Lower leg skin (tissue), 4 donors: ENCODE data around the gene SDK1. TPM values are rescaled to one million over a fixed set of nuclear protein-coding genes. Genes with fewer than 3 reads are reported as not detected.

Experiments used
- DNase-seq, 2 donors: peaks; one replicate each; pipeline ENCODE4 v3.0.0-alpha.2; 2019; ENCODE audit warnings: low spot score in 2 of 2
- H3K4me3 ChIP-seq: fragments of 200-600 bp; sonication (generic); 2 replicates; pipeline ENCODE4 v1.5.1; 2017; ENCODE audit warnings: mild to moderate bottlenecking, low read depth; ENCODE audit not compliant: poor library complexity, severe bottlenecking
- POLR2A ChIP-seq, 2 donors: fragments of 450-650 bp; IDR thresholded peaks; one replicate each; pipeline ENCODE4 v1.6.1; 2016 to 2017; ENCODE audit warnings: antibody characterized with exemption in 2 of 2, mild to moderate bottlenecking in 1 of 2, moderate library complexity in 1 of 2
- WGBS, 2 donors: methylation state at CpG; one replicate each; pipeline ENCODE4 v1.1.5; 2018; 5-methylcytosine and 5-hydroxymethylcytosine counted together
- intact Hi-C: fragments of 100-400 bp; cut with DNase I; formaldehyde crosslinking; loops from one replicate; pipeline ENCODE4 v1.15.0; 2023; ENCODE audit warnings: low total_unique reads
- total RNA-seq, 4 donors: library from RNA; depleted of rRNA; stranded (reverse); fragments of >200 nt; gene quantifications; one replicate each; pipeline ENCODE4 v1.1.0, GENCODE V29; 2016
- TF ChIP-seq, protein P1 (sequence below), 3 donors: fragments of 450-650 bp; IDR thresholded peaks; one replicate each; pipeline ENCODE4 v1.5.1; 2016; ENCODE audit warnings: antibody characterized with exemption in 3 of 3, mild to moderate bottlenecking in 3 of 3, moderate library complexity in 2 of 3

SDK1 gene
- total RNA-seq, 4 donors from 2014 or later, result 1.9 to 7.2 (median 5.1) TPM

DNA sequence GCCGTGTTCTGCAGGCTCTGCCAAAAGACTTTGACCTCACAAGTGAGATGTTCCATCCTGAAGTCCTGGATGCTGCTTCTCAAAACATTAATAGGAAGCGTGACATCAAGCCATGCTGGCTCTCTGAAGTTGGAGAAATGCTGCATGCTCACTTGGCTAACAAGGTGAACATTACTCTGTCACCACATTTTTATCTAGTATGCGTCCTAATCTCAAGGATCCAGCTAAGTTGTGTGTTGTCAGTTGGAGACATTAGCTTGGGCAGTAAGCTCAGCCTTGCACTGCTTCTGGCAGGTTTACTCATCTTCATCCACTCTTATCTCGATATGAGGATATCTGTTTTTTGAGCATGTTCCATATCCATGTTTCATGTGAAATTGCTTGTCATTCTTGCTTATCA is 165.2 kb downstream of the SDK1 start:
- intact Hi-C loops, result no loop called here
- no peak overlapping the region for H3K4me3 ChIP-seq
- no peak for DNase-seq
- WGBS, 2 donors, result 82 to 90% methylated on average over 4 of the region's 4 CpGs
- no peak for TF ChIP-seq POLR2A (IDR thresholded peaks at IDR 0.05)
- TF ChIP-seq, protein P1, sequence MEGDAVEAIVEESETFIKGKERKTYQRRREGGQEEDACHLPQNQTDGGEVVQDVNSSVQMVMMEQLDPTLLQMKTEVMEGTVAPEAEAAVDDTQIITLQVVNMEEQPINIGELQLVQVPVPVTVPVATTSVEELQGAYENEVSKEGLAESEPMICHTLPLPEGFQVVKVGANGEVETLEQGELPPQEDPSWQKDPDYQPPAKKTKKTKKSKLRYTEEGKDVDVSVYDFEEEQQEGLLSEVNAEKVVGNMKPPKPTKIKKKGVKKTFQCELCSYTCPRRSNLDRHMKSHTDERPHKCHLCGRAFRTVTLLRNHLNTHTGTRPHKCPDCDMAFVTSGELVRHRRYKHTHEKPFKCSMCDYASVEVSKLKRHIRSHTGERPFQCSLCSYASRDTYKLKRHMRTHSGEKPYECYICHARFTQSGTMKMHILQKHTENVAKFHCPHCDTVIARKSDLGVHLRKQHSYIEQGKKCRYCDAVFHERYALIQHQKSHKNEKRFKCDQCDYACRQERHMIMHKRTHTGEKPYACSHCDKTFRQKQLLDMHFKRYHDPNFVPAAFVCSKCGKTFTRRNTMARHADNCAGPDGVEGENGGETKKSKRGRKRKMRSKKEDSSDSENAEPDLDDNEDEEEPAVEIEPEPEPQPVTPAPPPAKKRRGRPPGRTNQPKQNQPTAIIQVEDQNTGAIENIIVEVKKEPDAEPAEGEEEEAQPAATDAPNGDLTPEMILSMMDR (IDR thresholded peaks at IDR 0.05), result no peak

DNA sequence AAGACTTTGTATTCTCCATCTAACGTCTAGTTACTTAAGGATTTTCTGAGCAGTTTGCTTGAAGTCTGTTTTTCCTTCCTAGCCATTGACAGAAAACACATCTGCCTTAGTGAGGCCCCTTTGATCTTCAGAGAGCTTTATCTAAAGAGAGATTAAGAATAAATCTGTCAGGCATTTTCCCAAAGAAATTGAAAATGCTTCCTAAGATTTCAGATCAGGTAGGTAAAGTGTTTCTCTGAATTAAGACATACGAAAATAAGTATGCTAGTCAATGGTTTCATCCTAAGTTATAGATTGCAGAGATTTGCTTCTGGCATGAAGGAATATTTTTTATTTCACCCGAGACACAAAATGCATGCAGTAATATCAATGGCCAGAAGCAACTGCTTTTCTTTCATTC is 168.6 kb downstream of the SDK1 start:
- intact Hi-C loops, result no loop called here
- TF ChIP-seq POLR2A (IDR thresholded peaks at IDR 0.05), result no peak
- TF ChIP-seq, protein P1 (IDR thresholded peaks at IDR 0.05), result no peak
- no peak overlapping the region for H3K4me3 ChIP-seq
- no peak for DNase-seq
- 80 to 89% methylated on average over 3 of the region's 3 CpGs for WGBS, 2 donors

DNA sequence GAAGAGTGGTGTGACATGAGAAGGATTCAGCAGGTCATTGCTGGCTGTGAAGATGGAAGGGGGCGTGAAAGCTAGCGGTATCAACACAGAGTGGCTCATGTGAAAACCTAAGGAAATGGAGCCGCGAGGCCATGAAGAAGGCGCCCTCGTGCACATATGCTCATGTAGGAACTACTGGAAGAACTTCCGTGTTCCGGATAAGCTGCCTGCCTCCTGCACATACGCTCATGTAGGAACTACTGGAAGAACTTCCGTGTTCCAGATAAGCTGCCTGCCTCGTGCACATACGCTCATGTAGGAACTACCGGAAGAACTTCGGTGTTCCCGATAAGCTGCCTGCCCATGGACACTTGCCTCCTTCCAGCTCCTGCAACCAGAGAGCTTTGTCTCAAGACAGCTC is 179.1 kb downstream of the SDK1 start:
- no peak overlapping the region for H3K4me3 ChIP-seq
- intact Hi-C loops, result no loop called here
- TF ChIP-seq POLR2A (IDR thresholded peaks at IDR 0.05), result no peak
- TF ChIP-seq, protein P1 (IDR thresholded peaks at IDR 0.05), result no peak
- no peak for DNase-seq
- 95 to 97% methylated on average over 15 of the region's 15 CpGs for WGBS, 2 donors

DNA sequence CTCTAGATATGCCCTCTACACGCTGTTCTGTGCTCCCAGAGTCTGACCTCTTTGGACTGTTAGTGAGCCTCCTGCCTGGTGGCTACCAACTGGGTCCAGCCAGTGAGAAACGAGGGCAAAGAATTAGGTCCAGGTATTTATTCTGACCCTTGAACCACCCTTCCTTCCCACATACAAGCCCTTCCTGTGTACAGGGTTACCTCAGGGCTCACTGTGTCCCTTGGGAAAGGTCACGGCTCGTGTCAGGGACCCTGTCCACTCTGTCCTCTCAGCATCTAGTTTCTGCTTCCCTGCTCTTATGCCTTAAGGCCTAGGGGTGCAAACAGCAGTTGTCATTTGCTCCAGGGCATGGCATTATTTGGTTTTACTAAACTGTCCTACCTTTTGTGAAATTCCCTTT is 180.4 kb downstream of the SDK1 start:
- 81 to 82% methylated on average over 4 of the region's 4 CpGs for WGBS, 2 donors
- TF ChIP-seq, protein P1 (IDR thresholded peaks at IDR 0.05), result no peak
- TF ChIP-seq POLR2A (IDR thresholded peaks at IDR 0.05), result no peak
- intact Hi-C loops, result no loop called here
- H3K4me3 ChIP-seq, result no peak overlapping the region
- DNase-seq, result no peak

DNA sequence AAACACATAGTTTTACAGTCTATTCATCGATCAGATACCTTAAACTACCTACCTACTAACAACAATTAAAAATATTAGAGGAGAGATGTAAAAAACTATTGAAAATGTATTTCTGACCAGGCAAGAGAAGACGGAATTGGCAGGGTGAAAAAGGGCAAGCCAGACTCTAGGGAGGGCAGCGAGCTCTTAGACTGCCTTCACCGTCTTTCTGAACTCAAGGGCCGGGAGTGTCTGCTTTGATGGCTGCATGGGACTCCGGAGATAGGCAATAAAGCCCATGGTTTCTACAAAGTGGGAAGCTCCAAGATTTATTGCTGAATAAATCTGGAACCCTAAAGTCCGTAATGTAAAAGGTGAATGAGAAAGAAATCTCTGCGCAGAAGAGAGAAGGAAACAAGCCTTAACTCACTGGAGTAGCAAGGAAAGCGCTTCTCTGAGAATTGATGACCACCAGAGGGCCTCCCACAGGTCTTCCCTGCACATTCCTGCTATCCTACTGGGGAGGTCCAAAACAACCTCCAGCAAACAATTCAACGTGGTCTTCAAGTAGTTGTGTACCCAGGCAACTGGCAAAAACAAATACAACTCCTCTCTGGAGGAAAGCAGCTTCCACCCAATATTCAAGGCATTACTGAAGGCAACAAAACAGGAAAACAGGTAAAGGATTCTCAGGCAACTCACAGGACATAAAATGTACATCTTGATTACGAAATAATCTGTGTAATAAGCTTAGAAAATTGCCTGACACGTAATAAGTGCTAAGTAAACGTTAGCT is 181.3 kb downstream of the SDK1 start:
- H3K4me3 ChIP-seq, result no peak overlapping the region
- no peak for DNase-seq
- TF ChIP-seq POLR2A (IDR thresholded peaks at IDR 0.05), result no peak
- TF ChIP-seq, protein P1 (IDR thresholded peaks at IDR 0.05), result no peak
- 65 to 70% methylated on average over 13 of the region's 13 CpGs for WGBS, 2 donors
- intact Hi-C loops, result no loop called here

DNA sequence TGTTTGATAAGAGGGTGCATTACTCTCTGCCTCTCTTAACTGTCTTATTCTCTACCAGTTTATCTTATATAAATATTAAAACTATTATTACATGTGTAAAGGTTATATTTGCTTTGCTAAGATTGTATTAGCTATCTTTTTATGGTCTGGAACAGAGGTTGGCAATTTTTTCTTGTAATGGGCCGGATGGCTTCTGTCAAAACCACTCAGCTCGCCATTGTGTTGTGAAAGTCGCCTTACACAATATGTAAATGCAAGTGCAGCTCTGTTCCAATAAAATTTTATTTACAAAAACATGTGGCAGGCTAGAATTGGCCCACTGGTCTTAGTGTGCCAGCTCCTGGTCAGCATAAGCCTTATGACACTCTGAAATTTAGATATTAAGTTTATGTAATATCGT is 185.8 kb downstream of the SDK1 start:
- no peak for DNase-seq
- no peak overlapping the region for H3K4me3 ChIP-seq
- WGBS, 2 donors, result 69 to 95% methylated on average over 4 of the region's 4 CpGs
- intact Hi-C loops, result no loop called here
- TF ChIP-seq POLR2A (IDR thresholded peaks at IDR 0.05), result no peak
- TF ChIP-seq, protein P1 (IDR thresholded peaks at IDR 0.05), result no peak
